ENCODE measurements around the gene CRADD.
A peak's percentile ranks its signal among the peaks of the same experiment; 100 is the strongest.

Gene CRADD

DNA sequence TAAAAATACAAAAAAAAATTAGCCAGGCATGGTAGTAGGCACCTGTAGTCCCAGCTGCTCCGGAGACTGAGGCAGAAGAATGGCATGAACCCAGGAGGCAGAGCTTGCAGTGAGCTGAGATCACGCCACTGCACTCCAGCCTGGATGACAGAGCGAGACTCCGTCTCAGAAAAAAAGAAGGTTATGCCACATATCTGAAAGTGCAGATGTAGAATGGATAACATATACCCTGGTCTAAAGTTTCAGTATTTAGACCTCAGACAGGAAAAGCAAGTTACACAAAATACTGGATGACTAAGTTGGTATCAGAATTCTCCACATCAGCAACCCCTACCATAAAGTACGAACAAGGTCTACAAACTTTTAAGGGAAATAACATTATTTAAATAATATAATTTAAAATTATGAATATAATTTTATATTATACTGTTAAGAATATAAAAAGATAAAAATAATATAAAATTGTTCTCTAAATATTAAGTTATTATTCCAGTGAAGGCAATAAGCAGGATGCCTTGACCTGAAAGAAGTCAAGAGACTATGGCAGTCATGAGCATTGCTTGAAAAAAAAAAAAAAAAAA, 169.9 kb downstream of the CRADD start:
- no peaks in the 10 kb centered on the region for H3K4me1 ChIP-seq (ENCODE audit: control insufficient read depth, insufficient read depth, low read length)
- no peaks in the 10 kb centered on the region for H3K9me3 ChIP-seq (ENCODE audit: control insufficient read depth, insufficient read depth, low read depth, low read length)
- ChIA-PET CTCF (interaction anchor here (0.6 kb wide), 1 partner anchor 44 kb away, joined by 3 read pairs; no protein-coding TSS in a partner anchor), POLR2A (no interaction called here)
- TF ChIP-seq GLIS2 (tag by site-specific recombination; IDR thresholded peaks at IDR 0.05) (no peak), ZNF664 (tag by site-specific recombination; IDR thresholded peaks at IDR 0.05) (no peak), ZNF18 (tag by site-specific recombination; IDR thresholded peaks at IDR 0.05) (no peak)
- H3K36me3 ChIP-seq (ENCODE audit: control insufficient read depth in 2 of 2, insufficient read depth in 1 of 2, low read length in 2 of 2) = no peaks in the 10 kb centered on the region
- no peak overlapping the region for H3K4me3 ChIP-seq (ENCODE audit: low read depth, low read length)
- H3K27ac ChIP-seq (ENCODE audit: extremely low read depth, low read depth, low read length) = no peak overlapping the region

DNA sequence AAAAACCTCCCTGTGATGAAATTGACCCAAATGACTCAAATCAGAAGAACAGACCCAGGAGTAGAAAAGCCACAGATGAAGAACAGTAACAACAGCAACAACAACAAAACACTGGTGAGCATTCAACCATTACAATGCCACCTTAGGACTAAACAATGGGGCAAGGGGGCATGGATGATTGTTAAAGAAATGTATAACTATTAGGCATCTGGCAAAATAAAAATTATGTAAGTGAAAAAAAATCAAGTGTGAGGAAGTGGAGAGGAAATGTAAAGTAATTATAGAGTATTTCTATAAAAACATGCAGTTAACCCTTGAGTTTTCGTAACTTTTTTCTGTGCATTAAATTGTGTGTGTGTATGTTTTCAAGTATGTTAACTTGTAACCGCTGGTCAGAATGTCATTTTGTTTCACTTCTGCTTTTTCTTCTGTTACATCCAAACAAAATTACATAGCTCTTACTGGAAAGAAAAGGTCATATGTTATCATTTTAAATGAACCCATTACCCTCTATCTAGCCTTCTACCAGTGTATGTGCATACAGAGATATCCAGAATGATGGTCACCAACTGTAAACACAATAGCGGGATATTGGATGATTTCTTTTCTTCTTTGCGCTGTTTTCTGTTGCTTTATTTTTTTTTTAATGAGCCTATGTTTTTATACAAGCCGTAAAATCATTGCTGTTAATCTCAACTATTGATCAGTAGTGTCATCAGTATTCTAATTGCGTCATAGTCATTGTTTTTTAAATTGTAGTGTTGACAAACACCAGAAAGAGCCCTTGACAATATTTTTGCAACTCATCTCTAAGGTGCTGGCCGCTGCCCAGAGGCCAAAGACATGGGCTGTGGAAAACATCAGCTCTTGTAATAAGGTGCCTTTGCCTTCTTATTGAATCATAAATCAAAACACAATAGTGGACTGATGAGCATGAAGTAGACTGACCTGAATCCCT, 170.6 kb downstream of the CRADD start:
- CTCF ChIA-PET = interaction anchor here (0.6 to 0.7 kb wide), 3 partner anchors 45 to 80 kb away, joined by 3 to 5 read pairs (median 4); no protein-coding TSS in a partner anchor

DNA sequence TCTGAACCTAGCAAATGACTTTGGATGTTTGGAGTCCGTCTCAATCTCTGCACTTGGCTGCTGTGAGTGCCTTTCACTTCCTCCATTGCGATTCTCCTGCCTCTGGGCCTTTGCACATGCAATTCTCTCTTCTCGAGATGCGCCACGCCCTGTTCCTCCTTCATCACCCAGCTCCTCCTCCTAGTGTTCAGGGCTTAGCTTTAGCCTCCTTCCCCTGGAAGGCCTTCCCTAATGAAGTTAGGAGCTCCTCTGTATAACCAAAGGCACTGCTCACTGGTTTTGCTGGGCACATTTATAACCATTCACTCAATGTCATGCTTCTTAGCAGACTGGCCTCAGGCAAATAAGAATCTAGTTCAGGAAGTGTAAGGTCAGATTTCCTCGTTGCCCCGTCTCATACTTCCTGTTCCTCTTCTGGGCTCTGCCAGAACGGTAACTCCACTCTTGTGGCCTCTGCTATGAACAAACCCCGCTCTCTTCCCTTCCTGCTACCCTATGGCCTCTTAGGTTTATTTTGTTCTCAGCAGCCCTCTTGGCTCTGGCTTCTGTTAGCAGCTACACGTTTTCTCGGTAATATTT, 171.4 kb downstream of the CRADD start:
- peak; percentile 52; the same call in 1 of the 2 replicates for TF ChIP-seq ZNF623 (tag by site-specific recombination; IDR thresholded peaks at IDR 0.05)
- no peak for TF ChIP-seq ZNF112 (tag by site-specific recombination; IDR thresholded peaks at IDR 0.05)
- Histone ChIP-seq H3K4me1 (ENCODE audit: control insufficient read depth, insufficient read depth, low read length) (no peaks in the 10 kb centered on the region), H3K36me3 (ENCODE audit: control insufficient read depth in 2 of 2, insufficient read depth in 1 of 2, low read length in 2 of 2) (no peaks in the 10 kb centered on the region), H3K27ac (ENCODE audit: extremely low read depth, low read depth, low read length) (no peak overlapping the region), H3K9me3 (ENCODE audit: control insufficient read depth, insufficient read depth, low read depth, low read length) (no peaks in the 10 kb centered on the region), H3K4me3 (ENCODE audit: low read depth, low read length) (no peak overlapping the region)
- ChIA-PET CTCF (interaction anchor here (0.6 kb wide), 1 partner anchor 74 kb away, joined by 5 read pairs; no protein-coding TSS in a partner anchor), POLR2A (no interaction called here)

More for the DNA sequence above, 170.6 kb downstream of the CRADD start:
- POLR2A ChIA-PET = no interaction called here
- Histone ChIP-seq H3K36me3 (ENCODE audit: control insufficient read depth in 2 of 2, insufficient read depth in 1 of 2, low read length in 2 of 2) (no peaks in the 10 kb centered on the region), H3K4me3 (ENCODE audit: low read depth, low read length) (no peak overlapping the region), H3K27ac (ENCODE audit: extremely low read depth, low read depth, low read length) (no peak overlapping the region), H3K4me1 (ENCODE audit: control insufficient read depth, insufficient read depth, low read length) (no peaks in the 10 kb centered on the region), H3K9me3 (ENCODE audit: control insufficient read depth, insufficient read depth, low read depth, low read length) (no peaks in the 10 kb centered on the region)
- TF ChIP-seq ZNF660 (tag by site-specific recombination; IDR thresholded peaks at IDR 0.05) = peak; percentile 98
- TF ChIP-seq ZNF223 (tag by site-specific recombination; IDR thresholded peaks at IDR 0.05) = no peak
- TF ChIP-seq ZNF248 (tag by site-specific recombination; IDR thresholded peaks at IDR 0.05) = no peak
- TF ChIP-seq, protein P1, sequence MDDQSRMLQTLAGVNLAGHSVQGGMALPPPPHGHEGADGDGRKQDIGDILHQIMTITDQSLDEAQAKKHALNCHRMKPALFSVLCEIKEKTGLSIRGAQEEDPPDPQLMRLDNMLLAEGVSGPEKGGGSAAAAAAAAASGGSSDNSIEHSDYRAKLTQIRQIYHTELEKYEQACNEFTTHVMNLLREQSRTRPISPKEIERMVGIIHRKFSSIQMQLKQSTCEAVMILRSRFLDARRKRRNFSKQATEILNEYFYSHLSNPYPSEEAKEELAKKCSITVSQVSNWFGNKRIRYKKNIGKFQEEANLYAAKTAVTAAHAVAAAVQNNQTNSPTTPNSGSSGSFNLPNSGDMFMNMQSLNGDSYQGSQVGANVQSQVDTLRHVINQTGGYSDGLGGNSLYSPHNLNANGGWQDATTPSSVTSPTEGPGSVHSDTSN (CRISPR knock-in tag; IDR thresholded peaks at IDR 0.05) = no peak

DNA sequence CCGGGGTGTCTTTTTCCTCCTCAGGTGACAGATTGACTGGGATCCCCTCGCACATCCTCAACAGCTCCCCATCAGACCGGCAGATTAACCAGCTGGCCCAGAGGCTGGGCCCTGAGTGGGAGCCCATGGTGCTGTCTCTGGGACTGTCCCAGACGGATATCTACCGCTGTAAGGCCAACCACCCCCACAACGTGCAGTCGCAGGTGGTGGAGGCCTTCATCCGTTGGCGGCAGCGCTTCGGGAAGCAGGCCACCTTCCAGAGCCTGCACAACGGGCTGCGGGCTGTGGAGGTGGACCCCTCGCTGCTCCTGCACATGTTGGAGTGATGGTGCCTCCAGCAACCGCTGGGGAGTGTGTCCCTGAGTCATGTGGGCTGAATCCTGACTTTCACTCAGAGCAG, 172.8 kb downstream of the CRADD start:
- Histone ChIP-seq H3K4me1 (ENCODE audit: control insufficient read depth, insufficient read depth, low read length) (no peaks in the 10 kb centered on the region), H3K27ac (ENCODE audit: extremely low read depth, low read depth, low read length) (no peak overlapping the region), H3K4me3 (ENCODE audit: low read depth, low read length) (no peak overlapping the region), H3K9me3 (ENCODE audit: control insufficient read depth, insufficient read depth, low read depth, low read length) (no peaks in the 10 kb centered on the region), H3K36me3 (ENCODE audit: control insufficient read depth in 2 of 2, insufficient read depth in 1 of 2, low read length in 2 of 2) (no peaks in the 10 kb centered on the region)
- TF ChIP-seq ZNF155 (tag by site-specific recombination; IDR thresholded peaks at IDR 0.05) (no peak), ZNF266 (tag by site-specific recombination; IDR thresholded peaks at IDR 0.05; ENCODE audit: low read depth) (no peak), ZNF174 (tag by site-specific recombination; IDR thresholded peaks at IDR 0.05) (no peak), ZNF626 (tag by site-specific recombination; IDR thresholded peaks at IDR 0.05) (no peak), KLF8 (tag by site-specific recombination; IDR thresholded peaks at IDR 0.05) (no peak), ZNF175 (tag by site-specific recombination; IDR thresholded peaks at IDR 0.05) (no peak)
- POLR2A ChIA-PET = no interaction called here
- CTCF ChIA-PET = no interaction called here

Data from HEK293 (cell line).